ENCODE data around the gene PHC1. TPM values are rescaled to one million over a fixed set of nuclear protein-coding genes. Genes with fewer than 3 reads are reported as not detected.

PHC1 gene
- total and polyA plus RNA-seq, 2 experiments from 2014 or later: 37.5 to 51.7 TPM

DNA sequence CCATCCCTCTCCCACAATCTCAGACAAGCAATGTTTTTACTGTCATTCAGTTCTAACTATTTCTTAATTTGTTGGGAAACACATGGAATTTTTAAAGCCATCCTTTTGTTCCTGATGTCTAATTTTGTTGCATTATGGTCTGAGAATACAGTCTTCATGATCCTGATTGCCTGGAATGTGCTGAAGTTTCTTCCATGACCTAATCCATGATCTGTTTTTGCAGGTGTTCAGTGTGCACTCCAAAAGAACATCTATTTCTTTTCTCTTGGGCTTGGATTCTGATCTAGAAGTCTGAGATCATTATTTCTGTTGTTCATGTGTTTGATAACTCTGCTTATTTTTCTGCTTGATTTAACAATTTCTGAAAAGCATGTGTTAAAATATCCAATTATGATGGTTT is 43.2 kb upstream of the PHC1 start:
- Histone ChIP-seq H3K9me3 (ENCODE audit: low read depth) (no peaks in the 10 kb centered on the region), H3K36me3 (no peaks in the 10 kb centered on the region), H3K4me1 (ENCODE audit: low read depth) (no peaks in the 10 kb centered on the region), H3K4me3 (no peak overlapping the region), H3K27me3 (no peaks in the 10 kb centered on the region), H3K27ac (no peak overlapping the region)
- TF ChIP-seq, protein P1, sequence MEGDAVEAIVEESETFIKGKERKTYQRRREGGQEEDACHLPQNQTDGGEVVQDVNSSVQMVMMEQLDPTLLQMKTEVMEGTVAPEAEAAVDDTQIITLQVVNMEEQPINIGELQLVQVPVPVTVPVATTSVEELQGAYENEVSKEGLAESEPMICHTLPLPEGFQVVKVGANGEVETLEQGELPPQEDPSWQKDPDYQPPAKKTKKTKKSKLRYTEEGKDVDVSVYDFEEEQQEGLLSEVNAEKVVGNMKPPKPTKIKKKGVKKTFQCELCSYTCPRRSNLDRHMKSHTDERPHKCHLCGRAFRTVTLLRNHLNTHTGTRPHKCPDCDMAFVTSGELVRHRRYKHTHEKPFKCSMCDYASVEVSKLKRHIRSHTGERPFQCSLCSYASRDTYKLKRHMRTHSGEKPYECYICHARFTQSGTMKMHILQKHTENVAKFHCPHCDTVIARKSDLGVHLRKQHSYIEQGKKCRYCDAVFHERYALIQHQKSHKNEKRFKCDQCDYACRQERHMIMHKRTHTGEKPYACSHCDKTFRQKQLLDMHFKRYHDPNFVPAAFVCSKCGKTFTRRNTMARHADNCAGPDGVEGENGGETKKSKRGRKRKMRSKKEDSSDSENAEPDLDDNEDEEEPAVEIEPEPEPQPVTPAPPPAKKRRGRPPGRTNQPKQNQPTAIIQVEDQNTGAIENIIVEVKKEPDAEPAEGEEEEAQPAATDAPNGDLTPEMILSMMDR (IDR thresholded peaks at IDR 0.05; ENCODE audit: low read depth, low read length): no peak
- no peak for DNase-seq (ENCODE audit: low read depth in 1 of 2, low spot score in 1 of 2)

- H3K27me3 ChIP-seq: no peaks in the 10 kb centered on the region
- no peak for DNase-seq (ENCODE audit: low read depth in 1 of 2, low spot score in 1 of 2)
- H3K36me3 ChIP-seq: no peaks in the 10 kb centered on the region
- no peaks in the 10 kb centered on the region for H3K9me3 ChIP-seq (ENCODE audit: low read depth)
- TF ChIP-seq, protein P1 (IDR thresholded peaks at IDR 0.05; ENCODE audit: low read depth, low read length): no peak
- no peaks in the 10 kb centered on the region for H3K4me1 ChIP-seq (ENCODE audit: low read depth)
- H3K4me3 ChIP-seq: no peak overlapping the region
- no peak overlapping the region for H3K27ac ChIP-seq
Observed at GRCh38 chr12:8876887-8877286, 37.4 kb upstream of the PHC1 start.

DNA sequence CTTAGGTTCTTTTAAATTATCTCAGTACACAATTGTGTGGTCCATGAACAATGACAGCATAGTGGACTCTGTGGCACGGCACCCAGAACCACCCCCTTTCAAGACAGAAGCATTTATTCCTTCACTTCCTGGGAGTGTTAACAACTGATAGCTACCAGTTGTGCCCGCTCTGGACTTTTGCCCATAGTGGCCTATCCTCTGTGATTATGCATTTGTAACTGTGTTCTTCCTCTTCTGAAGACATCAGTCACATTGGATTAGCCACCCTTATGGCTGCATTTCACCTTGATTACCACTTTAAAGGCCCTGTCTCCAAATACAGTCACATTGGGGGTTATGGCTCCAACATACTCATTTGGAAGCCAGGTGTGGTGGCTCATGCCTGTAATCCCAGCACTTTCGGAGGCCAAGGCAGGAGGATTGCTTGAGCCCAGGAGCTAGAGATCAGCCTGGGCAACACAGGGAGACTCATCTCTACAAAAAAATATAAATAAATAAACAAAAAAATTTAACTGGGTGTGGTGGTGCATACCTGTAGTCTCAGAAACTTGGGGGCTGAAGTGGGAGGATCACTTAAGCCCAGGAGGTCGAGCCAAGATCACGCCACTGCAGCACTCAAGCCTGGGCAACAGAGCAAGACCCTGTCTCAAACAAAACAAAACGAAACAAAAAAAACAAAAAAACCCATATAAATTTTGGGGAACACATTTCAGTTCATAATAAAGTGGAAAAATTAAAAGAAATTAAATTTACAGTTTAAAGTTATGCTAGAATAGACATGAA is 27.6 kb upstream of the PHC1 start:
- Histone ChIP-seq H3K36me3 (no peaks in the 10 kb centered on the region), H3K4me3 (no peak overlapping the region), H3K4me1 (ENCODE audit: low read depth) (no peaks in the 10 kb centered on the region), H3K27me3 (no peaks in the 10 kb centered on the region), H3K27ac (no peak overlapping the region), H3K9me3 (ENCODE audit: low read depth) (no peaks in the 10 kb centered on the region)
- no peak for DNase-seq (ENCODE audit: low read depth in 1 of 2, low spot score in 1 of 2)
- TF ChIP-seq, protein P1 (IDR thresholded peaks at IDR 0.05; ENCODE audit: low read depth, low read length): no peak

DNA sequence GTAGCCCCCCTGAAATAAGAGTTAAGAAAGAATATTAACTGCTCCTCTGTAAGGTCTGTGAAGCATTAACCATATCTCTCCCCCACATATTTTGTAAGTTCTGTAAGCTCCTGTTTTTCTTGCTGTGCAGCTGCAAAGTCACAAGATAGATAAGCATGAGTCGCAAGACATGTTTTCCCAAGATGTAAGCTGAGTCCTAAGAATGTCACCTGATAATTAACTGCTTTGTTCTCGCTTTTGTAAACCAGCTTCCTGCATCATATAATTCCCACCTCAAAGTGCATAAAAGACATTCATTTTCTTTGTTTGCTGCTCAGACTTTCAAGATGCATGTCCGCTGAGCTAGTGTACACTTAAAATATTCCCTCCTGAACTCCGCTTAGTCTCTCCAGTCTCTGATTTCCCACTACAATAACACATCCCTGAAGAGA is 27.0 kb upstream of the PHC1 start:
- DNase-seq (ENCODE audit: low read depth in 1 of 2, low spot score in 1 of 2): peak in 1 of 2 donors; percentile 15
- Histone ChIP-seq H3K36me3 (no peaks in the 10 kb centered on the region), H3K27ac (no peak overlapping the region), H3K4me1 (ENCODE audit: low read depth) (no peaks in the 10 kb centered on the region), H3K27me3 (no peaks in the 10 kb centered on the region), H3K9me3 (ENCODE audit: low read depth) (no peaks in the 10 kb centered on the region), H3K4me3 (no peak overlapping the region)
- TF ChIP-seq, protein P1 (IDR thresholded peaks at IDR 0.05; ENCODE audit: low read depth, low read length): no peak

GRCh38 chr12:8890313-8891085 is 23.8 kb upstream of the PHC1 start:
- Histone ChIP-seq H3K9me3 (ENCODE audit: low read depth) (no peaks in the 10 kb centered on the region), H3K4me3 (peak overlapping the region; percentile 26), H3K4me1 (ENCODE audit: low read depth) (no peaks in the 10 kb centered on the region), H3K27me3 (no peaks in the 10 kb centered on the region), H3K36me3 (no peaks in the 10 kb centered on the region), H3K27ac (no peak overlapping the region)
- DNase-seq (ENCODE audit: low read depth in 1 of 2, low spot score in 1 of 2): peak; percentile 68 to 71
- TF ChIP-seq, protein P1 (IDR thresholded peaks at IDR 0.05; ENCODE audit: low read depth, low read length): peak; percentile 82
